Lower leg skin (tissue), 4 donors: ENCODE results near the gene DGKB. TPM values are rescaled to one million over a fixed set of nuclear protein-coding genes. Genes with fewer than 3 reads are reported as not detected.

ENCODE experiments used
- DNase-seq, 2 donors: peaks; one replicate each; pipeline ENCODE4 v3.0.0-alpha.2; 2019; ENCODE audit warnings: low spot score in 2 of 2
- H3K4me3 ChIP-seq: fragments of 200-600 bp; sonication (generic); 2 replicates; pipeline ENCODE4 v1.5.1; 2017; ENCODE audit warnings: mild to moderate bottlenecking, low read depth; ENCODE audit not compliant: poor library complexity, severe bottlenecking
- POLR2A ChIP-seq, 2 donors: fragments of 450-650 bp; IDR thresholded peaks; one replicate each; pipeline ENCODE4 v1.6.1; 2016 to 2017; ENCODE audit warnings: antibody characterized with exemption in 2 of 2, mild to moderate bottlenecking in 1 of 2, moderate library complexity in 1 of 2
- WGBS, 2 donors: methylation state at CpG; one replicate each; pipeline ENCODE4 v1.1.5; 2018; 5-methylcytosine and 5-hydroxymethylcytosine counted together
- intact Hi-C: fragments of 100-400 bp; cut with DNase I; formaldehyde crosslinking; loops from one replicate; pipeline ENCODE4 v1.15.0; 2023; ENCODE audit warnings: low total_unique reads
- total RNA-seq, 4 donors: library from RNA; depleted of rRNA; stranded (reverse); fragments of >200 nt; gene quantifications; one replicate each; pipeline ENCODE4 v1.1.0, GENCODE V29; 2016
- TF ChIP-seq, protein P1 (sequence below), 3 donors: fragments of 450-650 bp; IDR thresholded peaks; one replicate each; pipeline ENCODE4 v1.5.1; 2016; ENCODE audit warnings: antibody characterized with exemption in 3 of 3, mild to moderate bottlenecking in 3 of 3, moderate library complexity in 2 of 3

Gene DGKB
- total RNA-seq, 4 donors from 2014 or later: 0.05 to 0.58 TPM; not detected in 2

GRCh38 chr7:14841086-14841485 is 61.5 kb downstream of the DGKB start:
- no peak for TF ChIP-seq POLR2A (IDR thresholded peaks at IDR 0.05)
- TF ChIP-seq, protein P1, sequence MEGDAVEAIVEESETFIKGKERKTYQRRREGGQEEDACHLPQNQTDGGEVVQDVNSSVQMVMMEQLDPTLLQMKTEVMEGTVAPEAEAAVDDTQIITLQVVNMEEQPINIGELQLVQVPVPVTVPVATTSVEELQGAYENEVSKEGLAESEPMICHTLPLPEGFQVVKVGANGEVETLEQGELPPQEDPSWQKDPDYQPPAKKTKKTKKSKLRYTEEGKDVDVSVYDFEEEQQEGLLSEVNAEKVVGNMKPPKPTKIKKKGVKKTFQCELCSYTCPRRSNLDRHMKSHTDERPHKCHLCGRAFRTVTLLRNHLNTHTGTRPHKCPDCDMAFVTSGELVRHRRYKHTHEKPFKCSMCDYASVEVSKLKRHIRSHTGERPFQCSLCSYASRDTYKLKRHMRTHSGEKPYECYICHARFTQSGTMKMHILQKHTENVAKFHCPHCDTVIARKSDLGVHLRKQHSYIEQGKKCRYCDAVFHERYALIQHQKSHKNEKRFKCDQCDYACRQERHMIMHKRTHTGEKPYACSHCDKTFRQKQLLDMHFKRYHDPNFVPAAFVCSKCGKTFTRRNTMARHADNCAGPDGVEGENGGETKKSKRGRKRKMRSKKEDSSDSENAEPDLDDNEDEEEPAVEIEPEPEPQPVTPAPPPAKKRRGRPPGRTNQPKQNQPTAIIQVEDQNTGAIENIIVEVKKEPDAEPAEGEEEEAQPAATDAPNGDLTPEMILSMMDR (IDR thresholded peaks at IDR 0.05): no peak
- WGBS, 2 donors: 60 to 75% methylated on average over 2 of the region's 2 CpGs
- no peak for DNase-seq
- intact Hi-C loops: no loop called here
- no peak overlapping the region for H3K4me3 ChIP-seq

DNA sequence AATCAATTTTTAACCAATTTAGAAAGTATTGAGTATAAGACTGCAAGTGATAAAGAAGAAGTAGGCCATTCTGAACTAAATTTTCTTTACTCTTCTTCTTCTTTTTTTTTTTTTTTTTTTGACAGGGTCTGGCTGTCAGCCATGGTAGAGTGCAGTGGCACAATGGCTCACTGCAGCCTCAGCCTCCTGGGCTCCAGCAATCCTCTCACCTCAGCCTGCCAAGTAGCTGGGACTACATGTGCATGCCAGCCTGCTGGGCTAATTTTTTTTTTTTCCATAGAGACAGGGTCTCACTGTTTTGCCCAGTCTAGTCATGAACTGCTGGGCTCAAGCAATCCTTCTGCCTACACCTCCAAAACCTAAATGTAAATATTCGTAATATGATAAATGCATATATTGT is 63.2 kb downstream of the DGKB start:
- no peak overlapping the region for H3K4me3 ChIP-seq
- intact Hi-C loops: no loop called here
- DNase-seq: no peak
- WGBS, 2 donors: 89 to 98% methylated on average over 1 of the region's 1 CpG
- TF ChIP-seq POLR2A (IDR thresholded peaks at IDR 0.05): no peak
- TF ChIP-seq, protein P1 (IDR thresholded peaks at IDR 0.05): no peak

DNA sequence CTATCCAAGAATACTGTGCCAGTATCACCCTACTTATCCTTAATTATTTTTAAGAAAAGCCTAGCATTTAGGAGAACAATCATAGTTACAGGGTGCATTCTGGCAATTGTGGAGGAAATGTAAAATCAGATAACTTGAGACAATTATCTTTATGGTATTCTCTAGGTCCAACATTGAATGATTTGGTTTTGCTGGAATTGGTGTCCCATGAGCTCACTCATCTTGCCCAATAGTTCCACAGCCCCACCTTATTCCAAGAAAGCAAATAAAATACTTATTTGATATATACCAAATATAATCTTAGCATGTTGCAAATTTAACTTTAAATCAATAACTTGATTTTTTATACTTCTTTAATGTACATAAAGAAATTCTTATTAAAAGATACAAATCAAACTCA is 65.3 kb downstream of the DGKB start:
- H3K4me3 ChIP-seq: no peak overlapping the region
- intact Hi-C loops: no loop called here
- no peak for DNase-seq
- TF ChIP-seq, protein P1 (IDR thresholded peaks at IDR 0.05): no peak
- TF ChIP-seq POLR2A (IDR thresholded peaks at IDR 0.05): no peak

DNA sequence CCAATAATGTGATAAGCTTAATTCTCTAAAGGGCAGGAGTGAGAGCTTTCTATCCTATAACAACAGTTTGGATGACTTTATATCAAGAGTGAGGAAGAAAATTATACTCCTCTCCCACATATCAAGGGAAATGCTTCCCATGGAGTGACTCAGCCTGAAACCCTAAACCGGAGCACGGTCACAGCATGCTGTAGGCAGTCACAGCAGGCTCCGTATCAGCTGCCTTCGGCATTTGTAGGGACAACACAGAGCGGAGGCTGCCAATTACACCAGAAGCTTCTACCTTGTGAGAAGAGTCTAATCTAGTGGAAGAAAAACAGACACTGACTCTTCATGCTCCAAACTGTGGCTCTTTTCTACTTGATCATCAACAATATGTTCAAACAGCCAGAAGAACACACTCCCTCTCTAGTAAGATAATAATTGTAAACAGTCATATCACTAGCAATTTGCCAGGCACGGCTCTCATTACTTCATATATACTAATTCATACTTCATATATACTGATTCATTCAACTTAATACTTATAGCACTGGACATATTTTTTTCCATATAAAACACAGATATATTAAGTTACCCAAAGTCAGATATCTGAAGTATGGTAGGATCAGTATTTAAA is 65.9 kb downstream of the DGKB start:
- no peak for TF ChIP-seq POLR2A (IDR thresholded peaks at IDR 0.05)
- TF ChIP-seq, protein P1 (IDR thresholded peaks at IDR 0.05): no peak
- WGBS, 2 donors: 25 to 30% methylated on average over 6 of the region's 6 CpGs

DNA sequence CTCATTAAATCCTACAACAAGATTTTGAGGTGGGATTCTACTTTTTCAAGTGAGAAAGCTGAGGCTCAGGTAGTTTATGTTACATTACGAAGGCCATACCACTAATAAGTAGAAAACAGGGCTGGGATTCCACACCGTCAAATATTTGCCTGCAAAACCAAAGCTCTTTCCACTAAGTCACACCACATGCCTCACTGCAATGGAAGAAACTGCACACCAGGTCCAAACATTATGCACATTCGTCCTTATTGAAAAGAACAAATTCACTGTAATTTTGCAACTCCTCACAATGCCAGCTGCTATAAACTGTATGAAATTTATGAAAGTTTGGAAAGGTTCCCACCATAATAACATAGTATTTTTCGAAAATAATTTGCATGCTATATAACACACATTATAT is 66.5 kb downstream of the DGKB start:
- no peak for DNase-seq
- 61 to 75% methylated on average over 4 of the region's 4 CpGs for WGBS, 2 donors
- intact Hi-C loops: no loop called here
- TF ChIP-seq, protein P1 (IDR thresholded peaks at IDR 0.05): no peak
- TF ChIP-seq POLR2A (IDR thresholded peaks at IDR 0.05): no peak
- H3K4me3 ChIP-seq: no peak overlapping the region

More for the DNA sequence above, 65.9 kb downstream of the DGKB start:
- H3K4me3 ChIP-seq: no peak overlapping the region
- no peak for DNase-seq
- intact Hi-C loops: no loop called here

GRCh38 chr7:14835384-14835783 is 67.2 kb downstream of the DGKB start:
- DNase-seq: no peak
- no peak overlapping the region for H3K4me3 ChIP-seq
- 85 to 88% methylated on average over 5 of the region's 5 CpGs for WGBS, 2 donors
- TF ChIP-seq POLR2A (IDR thresholded peaks at IDR 0.05): no peak
- TF ChIP-seq, protein P1 (IDR thresholded peaks at IDR 0.05): no peak
- intact Hi-C loops: no loop called here
